Measurements from ENCODE around the gene NMS. TPM values are rescaled to one million over a fixed set of nuclear protein-coding genes. Genes with fewer than 3 reads are reported as not detected.

NMS gene
- polyA plus RNA-seq, result not detected

DNA sequence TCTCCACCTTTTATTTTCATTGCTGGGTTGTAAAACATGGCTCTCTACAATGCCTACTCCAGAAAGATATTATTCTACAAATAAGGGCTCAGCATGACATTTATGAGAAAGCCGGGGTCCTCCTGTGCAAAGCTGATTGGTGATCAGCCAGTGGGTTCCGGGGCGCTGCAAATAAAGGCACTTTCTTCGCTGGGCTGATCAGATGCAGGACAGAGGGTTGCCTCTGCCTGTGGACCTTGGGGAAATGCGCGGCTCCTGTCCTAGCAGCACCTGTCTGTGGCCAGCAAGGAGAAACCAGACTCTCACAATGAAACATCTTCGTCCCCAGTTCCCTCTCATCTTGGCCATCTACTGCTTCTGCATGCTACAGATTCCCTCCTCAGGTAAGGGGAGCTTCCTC is at the start of gene NMS:
Gene NMS, plus strand, starts transcription at position 301 of the 400 bp plus-strand sequence. Its CDS starts 7 bp downstream, at position 308.
- Mint-ChIP-seq H3K4me3 (no peak within 1 kb of the TSS), H3K27me3 (peaks cover 17% of the 10 kb centered on the region), H3K4me1 (peaks cover 0 to 2% (median 0%) of the 10 kb centered on the region in 3 donors), H3K9me3 (no peaks in the 10 kb centered on the region), H3K36me3 (no peaks in the 10 kb centered on the region), H3K27ac (no peak within 1 kb of the TSS)

DNA sequence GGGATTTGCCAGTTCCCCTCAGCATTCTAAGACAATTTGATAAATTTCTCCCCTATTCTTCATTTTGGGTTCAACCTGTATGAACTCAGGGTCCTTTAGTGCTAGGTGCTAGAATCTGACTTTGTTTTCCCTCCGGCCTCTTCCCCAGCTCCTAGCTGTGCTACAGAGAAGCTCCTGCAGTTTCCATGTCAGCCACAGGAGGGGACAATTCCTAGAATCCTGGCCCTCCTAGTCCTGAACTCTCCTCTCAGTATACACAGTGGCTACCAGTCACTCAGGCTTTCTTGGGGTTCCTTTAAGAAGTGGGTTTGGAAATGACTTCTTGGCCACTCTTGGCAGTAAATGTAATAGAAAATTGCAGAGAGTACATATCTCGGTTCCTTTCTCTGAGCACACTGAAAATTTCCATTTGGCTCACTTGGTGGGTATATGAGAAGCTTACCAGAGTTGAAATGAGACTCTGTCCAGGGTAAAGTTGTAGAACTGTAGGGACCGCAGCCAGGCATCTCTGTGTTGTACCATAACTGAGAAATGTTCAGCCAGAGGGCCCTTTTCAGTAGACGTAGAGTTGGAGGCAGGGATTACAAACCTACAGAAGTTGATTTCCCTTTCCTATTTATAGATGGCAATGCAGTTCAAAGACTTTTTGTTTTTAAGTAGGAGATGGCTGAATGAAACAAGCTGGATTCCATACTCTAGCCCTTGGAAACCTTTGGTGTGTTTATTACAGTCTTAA is 47.8 kb upstream of the NMS start:
- peak overlapping the region in 1 of 4 donors; percentile 77 for H3K4me3 Mint-ChIP-seq
- peaks cover 3% of the 10 kb centered on the region for H3K27me3 Mint-ChIP-seq
- H3K9me3 Mint-ChIP-seq, result no peaks in the 10 kb centered on the region
- peaks cover 2 to 8% (median 7%) of the 10 kb centered on the region in 3 donors for H3K4me1 Mint-ChIP-seq
- no peak overlapping the region for H3K27ac Mint-ChIP-seq
- H3K36me3 Mint-ChIP-seq, result no peaks in the 10 kb centered on the region

DNA sequence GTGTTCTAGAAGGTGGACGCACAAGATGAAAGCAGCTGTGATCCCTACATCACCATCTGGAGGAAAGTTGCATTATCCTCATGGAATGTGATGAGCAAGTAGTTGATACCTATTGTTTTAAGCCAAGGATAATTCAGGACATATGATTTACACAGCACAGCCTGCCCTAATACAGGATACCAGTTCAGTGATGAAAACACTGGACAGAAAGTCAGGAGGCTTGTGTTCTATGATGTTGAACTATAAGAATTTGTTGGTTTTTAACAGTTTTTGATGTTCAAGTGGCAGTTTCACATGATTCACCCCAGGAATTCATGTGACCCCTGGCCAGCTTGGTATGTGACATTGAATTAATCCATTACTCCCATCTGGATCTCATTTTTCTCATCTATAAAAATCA is 46.7 kb upstream of the NMS start:
- Mint-ChIP-seq H3K27me3 (peaks cover 5% of the 10 kb centered on the region), H3K4me3 (no peak overlapping the region), H3K4me1 (peaks cover 4 to 6% (median 4%) of the 10 kb centered on the region in 3 donors), H3K9me3 (no peaks in the 10 kb centered on the region), H3K27ac (no peak overlapping the region), H3K36me3 (no peaks in the 10 kb centered on the region)

GRCh38 chr2:100424277-100424875 is 45.9 kb upstream of the NMS start:
- H3K36me3 Mint-ChIP-seq, result no peaks in the 10 kb centered on the region
- H3K9me3 Mint-ChIP-seq, result no peaks in the 10 kb centered on the region
- peaks cover 5% of the 10 kb centered on the region for H3K27me3 Mint-ChIP-seq
- H3K4me3 Mint-ChIP-seq, result no peak overlapping the region
- peak overlapping the region in 2 of 3 donors; percentile 3 to 60 for H3K27ac Mint-ChIP-seq
- peaks cover 4 to 6% (median 4%) of the 10 kb centered on the region in 3 donors for H3K4me1 Mint-ChIP-seq

DNA sequence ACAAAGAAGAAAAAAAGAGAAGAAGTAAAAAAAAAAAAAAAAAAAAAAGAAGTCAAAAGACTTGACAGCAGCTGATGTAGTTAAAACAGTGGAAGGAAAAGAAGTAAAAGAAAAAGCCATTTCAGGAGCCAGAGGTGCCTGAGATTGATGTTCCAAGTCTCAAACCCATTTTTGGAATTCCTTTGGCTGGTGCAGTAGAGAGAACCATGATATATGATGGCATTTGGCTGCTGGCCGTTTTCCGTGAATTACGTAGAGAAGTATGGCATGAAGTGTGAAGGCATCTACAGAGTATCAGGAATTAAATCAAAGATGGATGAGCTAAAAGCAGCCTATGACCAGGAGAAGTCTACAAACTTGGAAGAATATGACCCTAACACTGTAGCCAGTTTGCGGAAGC is 45.2 kb upstream of the NMS start:
- H3K4me3 Mint-ChIP-seq, result no peak overlapping the region
- H3K9me3 Mint-ChIP-seq, result no peaks in the 10 kb centered on the region
- H3K27me3 Mint-ChIP-seq, result peaks cover 3% of the 10 kb centered on the region
- H3K4me1 Mint-ChIP-seq, result peaks cover 4 to 6% (median 4%) of the 10 kb centered on the region in 3 donors
- H3K36me3 Mint-ChIP-seq, result no peaks in the 10 kb centered on the region
- no peak overlapping the region for H3K27ac Mint-ChIP-seq

DNA sequence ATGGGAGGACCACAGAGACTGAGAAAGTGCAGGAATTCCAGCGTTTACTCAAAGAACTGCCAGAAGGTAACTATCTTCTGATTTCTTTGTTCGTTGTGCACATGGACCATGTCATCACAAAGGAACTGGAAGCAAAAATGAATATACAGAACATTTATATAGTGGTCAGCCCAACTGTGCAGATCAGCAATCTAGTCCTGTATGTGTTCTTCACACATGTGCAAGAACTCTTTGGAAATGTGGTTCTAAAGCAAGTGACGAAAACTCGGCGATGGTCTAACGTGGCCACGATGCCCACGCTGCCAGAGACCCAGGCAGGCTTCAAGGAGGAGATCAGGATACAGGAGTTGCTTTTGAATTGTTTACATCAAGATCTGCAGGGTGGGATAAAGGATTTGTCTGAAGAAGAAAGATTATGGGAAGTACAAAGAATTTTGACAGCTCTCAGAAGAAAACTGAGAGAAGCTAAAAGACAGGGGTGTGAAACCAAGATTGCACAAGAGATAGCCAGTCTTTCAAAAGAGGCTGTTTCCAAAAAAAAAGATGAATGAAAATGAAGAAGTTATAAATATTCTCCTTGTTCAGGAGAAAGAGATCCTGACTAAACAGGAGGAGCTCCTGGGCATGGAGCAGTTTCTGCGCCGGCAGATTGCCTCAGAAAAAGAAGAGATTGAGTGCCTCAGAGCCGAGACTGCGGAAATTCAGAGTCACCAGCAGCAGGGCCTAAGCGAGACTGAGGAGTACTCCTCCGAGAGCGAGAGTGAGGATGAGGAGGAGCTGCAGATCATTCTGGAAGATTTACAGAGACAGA is 44.5 kb upstream of the NMS start:
- Mint-ChIP-seq H3K27me3 (peaks cover 5% of the 10 kb centered on the region), H3K36me3 (no peaks in the 10 kb centered on the region)

DNA sequence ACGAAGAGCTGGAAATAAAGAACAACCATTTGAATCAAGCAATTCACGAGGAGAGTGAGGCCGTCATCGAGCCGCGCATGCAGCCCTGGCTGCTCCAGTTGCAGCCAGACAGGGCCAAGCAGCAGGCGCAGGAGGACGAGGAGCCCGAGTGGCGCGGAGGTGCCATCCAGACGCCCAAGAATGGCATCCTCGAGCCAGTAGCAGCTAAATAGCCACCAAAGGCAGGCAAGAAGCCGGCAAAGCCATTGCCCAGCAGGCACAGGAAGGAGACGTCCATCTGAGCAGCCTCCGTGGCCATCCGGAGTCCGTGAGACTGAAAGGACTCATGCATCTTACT is 43.9 kb upstream of the NMS start:
- Mint-ChIP-seq H3K4me3 (no peak overlapping the region), H3K36me3 (no peaks in the 10 kb centered on the region), H3K27me3 (peaks cover 5% of the 10 kb centered on the region), H3K27ac (no peak overlapping the region), H3K9me3 (peaks cover 0 to 9% (median 0%) of the 10 kb centered on the region in 3 donors), H3K4me1 (peaks cover 4 to 6% (median 4%) of the 10 kb centered on the region in 3 donors)

More for the DNA sequence above, 44.5 kb upstream of the NMS start:
- peaks cover 0 to 6% (median 0%) of the 10 kb centered on the region in 3 donors for H3K9me3 Mint-ChIP-seq
- no peak overlapping the region for H3K4me3 Mint-ChIP-seq
- H3K4me1 Mint-ChIP-seq, result peaks cover 4 to 6% (median 4%) of the 10 kb centered on the region in 3 donors
- H3K27ac Mint-ChIP-seq, result no peak overlapping the region

DNA sequence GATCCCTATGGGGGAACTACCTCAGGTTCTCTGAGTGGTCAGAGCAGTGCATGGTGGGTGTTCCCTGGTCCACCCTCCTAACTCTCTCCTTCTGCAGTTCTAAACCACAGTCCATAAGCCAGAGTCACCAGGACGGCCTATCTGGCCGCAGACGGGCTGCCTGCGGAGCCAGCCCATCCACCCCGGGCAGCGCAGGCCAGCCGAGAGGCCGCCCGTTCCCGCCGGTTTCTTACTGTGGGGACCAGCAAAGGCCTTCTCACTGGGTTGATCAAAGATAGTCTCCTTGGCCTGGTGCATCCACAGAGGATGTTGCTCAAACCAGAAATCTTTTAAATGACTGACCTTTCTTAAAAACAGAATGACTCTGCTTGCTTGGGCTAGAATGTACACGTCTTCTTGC is 43.2 kb upstream of the NMS start:
- H3K4me1 Mint-ChIP-seq, result peaks cover 4 to 6% (median 4%) of the 10 kb centered on the region in 3 donors
- H3K36me3 Mint-ChIP-seq, result no peaks in the 10 kb centered on the region
- H3K4me3 Mint-ChIP-seq, result no peak overlapping the region
- peaks cover 0 to 9% (median 0%) of the 10 kb centered on the region in 3 donors for H3K9me3 Mint-ChIP-seq
- H3K27me3 Mint-ChIP-seq, result peaks cover 5% of the 10 kb centered on the region
- no peak overlapping the region for H3K27ac Mint-ChIP-seq

DNA sequence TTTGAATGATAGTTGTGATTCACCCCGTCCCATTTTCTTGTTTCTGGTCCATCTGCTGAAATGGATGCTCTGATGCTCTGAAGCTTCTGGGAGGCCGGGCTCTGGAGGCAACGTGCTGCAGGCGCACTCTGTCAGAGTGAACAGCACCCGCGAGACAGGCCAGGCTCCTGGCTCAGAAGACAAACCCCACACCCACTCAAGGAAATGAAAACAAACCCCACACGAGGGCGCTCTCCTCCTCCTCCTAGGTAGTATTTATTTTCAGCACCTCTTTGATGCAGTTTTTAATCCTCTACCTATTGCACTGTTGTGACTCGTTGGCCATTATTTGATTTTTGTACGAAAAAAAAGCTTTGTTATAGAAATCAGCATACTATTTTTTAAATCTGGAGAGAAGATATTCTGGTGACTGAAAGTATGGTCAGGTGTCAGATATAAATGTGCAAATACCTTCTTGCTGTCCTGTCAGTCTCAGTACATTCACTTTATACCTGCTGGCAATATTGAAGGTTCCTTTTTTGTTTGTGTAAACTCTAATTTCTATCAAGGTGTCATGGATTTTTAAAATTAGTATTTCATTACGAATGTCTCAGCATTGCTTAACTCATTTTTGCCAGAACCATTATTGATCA is 42.5 kb upstream of the NMS start:
- Mint-ChIP-seq H3K27me3 (peaks cover 5% of the 10 kb centered on the region), H3K27ac (peak overlapping the region in 1 of 3 donors; percentile 35), H3K4me3 (no peak overlapping the region), H3K36me3 (no peaks in the 10 kb centered on the region), H3K9me3 (peaks cover 0 to 9% (median 0%) of the 10 kb centered on the region in 3 donors), H3K4me1 (peaks cover 4 to 6% (median 4%) of the 10 kb centered on the region in 3 donors)

GRCh38 chr2:100429726-100430125 is 40.6 kb upstream of the NMS start:
- H3K27me3 Mint-ChIP-seq, result peaks cover 5% of the 10 kb centered on the region

GRCh38 chr2:100437751-100438150 is 32.5 kb upstream of the NMS start:
- Mint-ChIP-seq H3K9me3 (no peaks in the 10 kb centered on the region), H3K27ac (no peak overlapping the region), H3K4me3 (no peak overlapping the region), H3K36me3 (no peaks in the 10 kb centered on the region), H3K4me1 (no peaks in the 10 kb centered on the region), H3K27me3 (peaks cover 6% of the 10 kb centered on the region)

More at GRCh38 chr2:100429726-100430125, 40.6 kb upstream of the NMS start:
- H3K9me3 Mint-ChIP-seq, result peaks cover 0 to 9% (median 0%) of the 10 kb centered on the region in 3 donors
- H3K4me3 Mint-ChIP-seq, result no peak overlapping the region
- no peaks in the 10 kb centered on the region for H3K36me3 Mint-ChIP-seq
- peaks cover 4 to 6% (median 4%) of the 10 kb centered on the region in 3 donors for H3K4me1 Mint-ChIP-seq
- H3K27ac Mint-ChIP-seq, result no peak overlapping the region

DNA sequence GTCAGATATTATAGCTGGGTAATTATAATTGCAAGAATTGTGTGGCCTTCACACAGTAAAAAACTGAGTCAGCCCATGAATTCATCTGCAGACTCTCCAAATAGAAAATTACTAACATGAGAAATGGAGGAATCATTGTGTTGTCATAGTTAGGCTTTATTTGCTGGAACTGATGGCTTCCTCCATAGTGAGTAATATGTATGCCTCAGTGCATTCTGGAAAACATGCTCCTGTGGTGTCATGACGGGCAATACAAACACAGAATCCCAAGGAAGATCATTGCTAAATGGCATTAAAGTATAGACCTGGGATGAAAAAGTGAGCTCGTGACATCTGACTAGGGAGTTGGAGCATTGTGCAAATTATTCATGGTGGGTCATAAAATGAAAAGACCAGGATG is 23.6 kb upstream of the NMS start:
- Mint-ChIP-seq H3K4me1 (no peaks in the 10 kb centered on the region), H3K4me3 (no peak overlapping the region), H3K27ac (no peak overlapping the region), H3K27me3 (peaks cover 1% of the 10 kb centered on the region), H3K36me3 (no peaks in the 10 kb centered on the region), H3K9me3 (peaks cover 0 to 8% (median 0%) of the 10 kb centered on the region in 3 donors)

DNA sequence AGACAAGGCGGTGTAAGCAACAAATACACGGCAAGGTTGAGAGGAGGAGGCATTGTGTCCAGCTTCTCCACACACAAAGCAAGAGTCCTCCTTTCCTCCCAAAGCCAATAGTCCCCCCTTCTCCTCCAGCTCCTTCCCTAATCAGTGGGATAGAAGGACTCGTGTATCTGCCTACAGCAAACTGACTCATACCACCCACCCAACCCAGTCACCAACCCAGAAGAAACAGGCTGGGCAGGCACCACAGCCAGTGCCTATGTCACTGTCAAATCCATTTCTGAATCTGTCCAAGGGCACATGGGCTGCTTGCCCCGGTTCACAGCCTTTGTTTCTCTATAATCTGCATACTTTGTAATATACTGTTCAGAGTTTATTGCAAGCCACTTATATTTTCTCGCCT is 19.2 kb upstream of the NMS start:
- H3K36me3 Mint-ChIP-seq, result no peaks in the 10 kb centered on the region

DNA sequence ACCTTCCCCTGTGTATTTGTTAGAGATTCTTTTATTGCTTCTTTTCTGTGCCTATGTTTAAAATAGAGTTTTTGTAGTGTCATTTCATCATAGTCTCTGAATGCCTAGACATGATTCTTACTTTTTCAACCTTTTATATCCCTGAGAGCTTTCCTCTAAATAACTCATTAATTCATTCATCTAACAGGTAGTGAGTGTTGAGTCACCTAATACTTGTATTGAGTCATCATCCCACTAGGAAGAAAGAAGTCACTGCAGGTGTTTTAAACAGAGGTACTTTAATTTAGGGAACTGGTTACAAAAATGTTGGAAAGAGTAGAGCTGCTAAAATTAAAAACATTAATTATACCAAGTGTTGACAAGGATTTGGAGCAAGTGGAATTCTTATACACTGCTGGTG is 18.5 kb upstream of the NMS start:
- no peak overlapping the region for H3K27ac Mint-ChIP-seq
- peaks cover 1% of the 10 kb centered on the region for H3K36me3 Mint-ChIP-seq
- H3K4me1 Mint-ChIP-seq, result peaks cover 0 to 3% (median 2%) of the 10 kb centered on the region in 3 donors
- no peak overlapping the region for H3K4me3 Mint-ChIP-seq
- H3K9me3 Mint-ChIP-seq, result peaks cover 0 to 7% (median 2%) of the 10 kb centered on the region in 3 donors
- H3K27me3 Mint-ChIP-seq, result peaks cover 1% of the 10 kb centered on the region

More for the DNA sequence above, 19.2 kb upstream of the NMS start:
- H3K4me3 Mint-ChIP-seq, result no peak overlapping the region
- peaks cover 0 to 3% (median 2%) of the 10 kb centered on the region in 3 donors for H3K4me1 Mint-ChIP-seq
- H3K27me3 Mint-ChIP-seq, result peaks cover 1% of the 10 kb centered on the region
- no peak overlapping the region for H3K27ac Mint-ChIP-seq
- peaks cover 0 to 5% (median 2%) of the 10 kb centered on the region in 3 donors for H3K9me3 Mint-ChIP-seq

Measured in IgD-negative memory B cell (primary cell).